K562 (cell line): ENCODE measurements around the gene IP6K2. TPM values are rescaled to one million over a fixed set of nuclear protein-coding genes. Genes with fewer than 3 reads are reported as not detected.

Source experiments
- HLTF ChIP-seq: fragments of 450-650 bp; IDR thresholded peaks from 2 replicates; pipeline ENCODE4 v1.6.1; 2016
- NEUROD1 ChIP-seq: fragments of 150-350 bp; IDR thresholded peaks from 2 replicates; pipeline ENCODE4 v1.6.1; 2014; ENCODE audit warnings: borderline replicate concordance, low read length, low read depth; ENCODE audit not compliant: partially characterized antibody
- SUPT5H ChIP-seq: fragments of 450-650 bp; IDR thresholded peaks from 2 replicates; pipeline ENCODE4 v1.6.1; 2016
- TAL1 ChIP-seq: fragments of 450-650 bp; IDR thresholded peaks from 2 replicates; pipeline ENCODE4 v1.6.1; 2016; ENCODE audit warnings: mild to moderate bottlenecking
- TRIM24 ChIP-seq, 2 experiments: fragments of 450-650 bp; IDR thresholded peaks; 2 replicates each; pipeline ENCODE4 v1.6.1; 2016
- ZNF263 ChIP-seq: sonication (generic); formaldehyde crosslinking; IDR thresholded peaks from 2 replicates; pipeline ENCODE4 v1.8.0; 2022; ENCODE audit warnings: mild to moderate bottlenecking, missing genetic modification reagents, borderline replicate concordance
- ZSCAN32 ChIP-seq: fragments of 450-650 bp; formaldehyde crosslinking; IDR thresholded peaks from 2 replicates; pipeline ENCODE4 v1.4.0; 2020; ENCODE audit warnings: mild to moderate bottlenecking, moderate library complexity
- polyA plus RNA-seq, 8 experiments: library from polyadenylated mRNA; depleted of rRNA in 4 of 8; stranded (reverse) in 5 of 8; unstranded in 3 of 8; fragments of >200 nt; fragmentation: Nextera tagmentation in 2 of 8; fragmentation: Illumina TruSeq in 1 of 8; extraction: Ambion mirVana in 2 of 8; extraction: Trizol in 1 of 8; gene quantifications; 2 replicates each; pipeline versions ENCODE4 v1.2.1 to v1.2.3, GENCODE V29; 2011 to 2014; ENCODE audit warnings: inconsistent platforms in 1 of 8, missing spikeins in 1 of 8
- total RNA-seq, 7 experiments: library from RNA; depleted of rRNA in 6 of 7; stranded (reverse); fragments of >200 nt in 6 of 7; fragmentation: Illumina TruSeq in 2 of 7; extraction: Trizol in 2 of 7; gene quantifications; 2 replicates each; pipeline versions ENCODE4 v1.2.1 to v1.2.3, GENCODE V29; 2011 to 2021; ENCODE audit warnings: low replicate concordance in 1 of 7
- TF ChIP-seq, protein P1 (sequence below), 2 experiments: fragments of 450-650 bp in 1 of 2; sonication (generic) in 1 of 2; formaldehyde crosslinking; conservative IDR thresholded peaks; 2 replicates each; pipeline versions ENCODE4 v1.4.0 to v1.8.1; 2020 to 2022; ENCODE audit warnings: mild to moderate bottlenecking in 1 of 2, missing genetic modification reagents in 1 of 2
- TF ChIP-seq, protein P2 (sequence below): fragments of 250-450 bp; sonication (Bioruptor Pico); IDR thresholded peaks from 2 replicates; pipeline ENCODE4 v1.5.0; 2022; ENCODE audit warnings: mild to moderate bottlenecking

The IP6K2 gene
- total and polyA plus RNA-seq, 9 of the 15 experiments (the other 6 are each of a cell fraction or from before 2014, with no cell fraction given) = 19.6 to 78.1 (median 48.0) TPM

DNA sequence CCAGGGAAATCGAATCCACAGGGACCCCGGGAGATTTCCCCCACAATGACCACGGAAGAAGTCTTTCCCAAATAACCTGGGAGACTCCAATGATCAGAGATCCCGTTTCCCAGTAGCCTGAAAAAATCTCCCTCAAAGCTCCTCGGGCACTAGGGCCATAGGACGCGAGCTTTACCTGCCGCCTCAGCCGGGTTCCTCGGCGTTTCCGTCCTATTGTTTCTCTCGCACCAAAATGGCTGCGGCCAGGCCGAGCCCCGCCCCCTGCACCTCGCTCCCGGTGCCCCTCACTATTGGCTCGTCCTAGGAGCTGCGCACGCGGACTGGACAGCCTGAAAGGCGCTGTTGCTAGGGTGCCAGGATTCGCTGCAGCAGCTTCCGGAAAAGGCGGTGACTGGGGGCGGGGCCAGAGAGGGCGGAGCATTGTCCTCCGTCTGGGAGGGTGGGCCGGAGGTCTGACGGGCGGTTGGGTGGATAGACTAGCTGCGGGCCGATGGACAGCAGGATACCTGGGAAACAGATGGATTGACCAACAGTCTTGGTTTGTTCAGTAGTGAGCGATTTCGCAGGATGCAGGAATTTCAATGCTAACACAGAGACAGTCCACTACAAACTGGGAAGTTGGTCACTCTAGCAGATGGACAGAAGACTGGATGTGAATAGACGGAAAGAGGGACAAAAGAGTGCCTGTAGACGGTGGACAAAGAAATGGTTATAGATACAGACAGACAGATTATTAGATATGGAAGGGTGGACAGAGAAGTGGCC is at the start of gene IP6K2 (continued):
- TF ChIP-seq, protein P1, sequence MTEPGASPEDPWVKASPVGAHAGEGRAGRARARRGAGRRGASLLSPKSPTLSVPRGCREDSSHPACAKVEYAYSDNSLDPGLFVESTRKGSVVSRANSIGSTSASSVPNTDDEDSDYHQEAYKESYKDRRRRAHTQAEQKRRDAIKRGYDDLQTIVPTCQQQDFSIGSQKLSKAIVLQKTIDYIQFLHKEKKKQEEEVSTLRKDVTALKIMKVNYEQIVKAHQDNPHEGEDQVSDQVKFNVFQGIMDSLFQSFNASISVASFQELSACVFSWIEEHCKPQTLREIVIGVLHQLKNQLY (CRISPR knock-in tag; conservative IDR thresholded peaks at IDR 0.05) = no peak
- TF ChIP-seq, protein P2, sequence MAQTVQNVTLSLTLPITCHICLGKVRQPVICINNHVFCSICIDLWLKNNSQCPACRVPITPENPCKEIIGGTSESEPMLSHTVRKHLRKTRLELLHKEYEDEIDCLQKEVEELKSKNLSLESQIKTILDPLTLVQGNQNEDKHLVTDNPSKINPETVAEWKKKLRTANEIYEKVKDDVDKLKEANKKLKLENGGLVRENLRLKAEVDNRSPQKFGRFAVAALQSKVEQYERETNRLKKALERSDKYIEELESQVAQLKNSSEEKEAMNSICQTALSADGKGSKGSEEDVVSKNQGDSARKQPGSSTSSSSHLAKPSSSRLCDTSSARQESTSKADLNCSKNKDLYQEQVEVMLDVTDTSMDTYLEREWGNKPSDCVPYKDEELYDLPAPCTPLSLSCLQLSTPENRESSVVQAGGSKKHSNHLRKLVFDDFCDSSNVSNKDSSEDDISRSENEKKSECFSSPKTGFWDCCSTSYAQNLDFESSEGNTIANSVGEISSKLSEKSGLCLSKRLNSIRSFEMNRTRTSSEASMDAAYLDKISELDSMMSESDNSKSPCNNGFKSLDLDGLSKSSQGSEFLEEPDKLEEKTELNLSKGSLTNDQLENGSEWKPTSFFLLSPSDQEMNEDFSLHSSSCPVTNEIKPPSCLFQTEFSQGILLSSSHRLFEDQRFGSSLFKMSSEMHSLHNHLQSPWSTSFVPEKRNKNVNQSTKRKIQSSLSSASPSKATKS = no peak
- TF ChIP-seq HLTF = no peak
- TF ChIP-seq NEUROD1 = peak; percentile 68
- TF ChIP-seq TAL1 = no peak
- TF ChIP-seq SUPT5H = peak; percentile 89
- TF ChIP-seq ZSCAN32 (CRISPR knock-in tag) = no peak
- TF ChIP-seq TRIM24 (IDR thresholded peaks at IDR 0.05) = no peak
- no peak for TF ChIP-seq ZNF263 (CRISPR knock-in tag)
